Measurements from ENCODE around the gene FAM168A.

The FAM168A gene

DNA sequence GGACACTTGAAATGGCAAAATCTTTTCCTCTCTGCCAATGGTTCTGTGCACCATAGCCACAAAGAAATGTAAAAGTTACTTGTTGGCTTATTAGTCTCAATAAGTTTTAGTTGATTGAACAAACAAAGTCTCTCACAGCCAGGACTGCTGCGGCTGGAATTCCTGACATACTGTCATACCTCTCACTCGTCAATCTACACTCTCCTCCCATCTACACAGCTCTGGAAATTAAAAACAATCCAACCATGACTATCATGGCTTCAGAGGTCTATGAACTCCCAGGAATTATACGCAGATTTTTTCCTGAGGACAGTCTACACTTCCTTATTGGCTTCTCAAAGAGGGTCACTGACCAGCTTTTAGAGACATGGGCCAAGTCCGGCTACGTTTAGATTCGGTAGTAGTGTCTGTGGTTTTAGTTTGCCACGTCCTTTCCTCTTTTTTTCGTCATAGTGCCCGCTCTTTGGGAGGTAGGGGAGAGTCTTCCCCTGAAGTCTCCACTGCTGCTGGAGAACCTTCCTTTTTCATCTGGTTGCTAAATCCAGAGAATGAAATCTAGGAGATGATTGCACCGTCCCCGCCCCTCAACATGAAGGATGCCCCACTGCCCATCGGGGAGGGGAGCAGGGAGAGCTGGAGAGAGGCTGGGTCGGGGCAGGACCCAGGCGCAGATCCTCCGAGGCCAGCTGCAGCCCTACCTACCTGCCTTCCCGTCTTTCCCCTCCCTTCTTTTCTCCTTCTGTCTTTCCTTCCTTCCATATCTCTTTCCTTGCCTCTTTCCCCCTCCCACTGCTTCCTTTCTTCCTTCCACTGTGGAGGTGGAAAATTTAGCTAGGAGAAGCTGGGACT, 47.4 kb upstream of the FAM168A start:
- no peak overlapping the region for H3K4me2 ChIP-seq (ENCODE audit: low read length)
- H3K79me2 ChIP-seq (ENCODE audit: control insufficient read depth, low read length): no peaks in the 10 kb centered on the region
- peaks cover 31% of the 10 kb centered on the region for H3K4me1 ChIP-seq (ENCODE audit: control insufficient read depth, low read length)
- TF ChIP-seq EZH2phosphoT487 (IDR thresholded peaks at IDR 0.05; ENCODE audit: borderline replicate concordance, low read length): no peak
- no peak for TF ChIP-seq CTCF (IDR thresholded peaks at IDR 0.05; ENCODE audit: low read depth, low read length, poor library complexity, severe bottlenecking)
- no peaks in the 10 kb centered on the region for H3K9me3 ChIP-seq (ENCODE audit: control insufficient read depth, insufficient read depth, low read length)
- no peaks in the 10 kb centered on the region for H3K36me3 ChIP-seq (ENCODE audit: control insufficient read depth, low read length)
- H3K4me3 ChIP-seq (ENCODE audit: low read length): no peak overlapping the region
- no peaks in the 10 kb centered on the region for H4K20me1 ChIP-seq (ENCODE audit: control insufficient read depth, insufficient read depth, low read depth, low read length)
- H3K27me3 ChIP-seq (ENCODE audit: control insufficient read depth, low read length): peaks cover 13% of the 10 kb centered on the region
- no peaks in the 10 kb centered on the region for H3K9me2 ChIP-seq (replicated peaks; ENCODE audit: control insufficient read depth, low read length)
- H3K27ac ChIP-seq (ENCODE audit: low read depth, low read length): no peak overlapping the region
- H3F3A ChIP-seq (ENCODE audit: control insufficient read depth, insufficient read depth): no peaks in the 10 kb centered on the region

GRCh38 chr11:73641668-73642067, 43.8 kb upstream of the FAM168A start:
- no peak overlapping the region for H3K4me2 ChIP-seq (ENCODE audit: low read length)
- no peaks in the 10 kb centered on the region for H3F3A ChIP-seq (ENCODE audit: control insufficient read depth, insufficient read depth)
- no peak overlapping the region for H3K4me3 ChIP-seq (ENCODE audit: low read length)
- peaks cover 5% of the 10 kb centered on the region; the same call in 1 of the 2 replicates for H3K27me3 ChIP-seq (ENCODE audit: control insufficient read depth, low read length)
- H3K9me2 ChIP-seq (replicated peaks; ENCODE audit: control insufficient read depth, low read length): no peaks in the 10 kb centered on the region
- no peak overlapping the region for H3K27ac ChIP-seq (ENCODE audit: low read depth, low read length)
- H3K79me2 ChIP-seq (ENCODE audit: control insufficient read depth, low read length): no peaks in the 10 kb centered on the region
- H3K4me1 ChIP-seq (ENCODE audit: control insufficient read depth, low read length): peaks cover 5% of the 10 kb centered on the region
- TF ChIP-seq CTCF (IDR thresholded peaks at IDR 0.05; ENCODE audit: low read depth, low read length, poor library complexity, severe bottlenecking) (no peak), EZH2phosphoT487 (IDR thresholded peaks at IDR 0.05; ENCODE audit: borderline replicate concordance, low read length) (no peak)
- H3K9me3 ChIP-seq (ENCODE audit: control insufficient read depth, insufficient read depth, low read length): no peaks in the 10 kb centered on the region
- H4K20me1 ChIP-seq (ENCODE audit: control insufficient read depth, insufficient read depth, low read depth, low read length): no peaks in the 10 kb centered on the region
- no peaks in the 10 kb centered on the region for H3K36me3 ChIP-seq (ENCODE audit: control insufficient read depth, low read length)

DNA sequence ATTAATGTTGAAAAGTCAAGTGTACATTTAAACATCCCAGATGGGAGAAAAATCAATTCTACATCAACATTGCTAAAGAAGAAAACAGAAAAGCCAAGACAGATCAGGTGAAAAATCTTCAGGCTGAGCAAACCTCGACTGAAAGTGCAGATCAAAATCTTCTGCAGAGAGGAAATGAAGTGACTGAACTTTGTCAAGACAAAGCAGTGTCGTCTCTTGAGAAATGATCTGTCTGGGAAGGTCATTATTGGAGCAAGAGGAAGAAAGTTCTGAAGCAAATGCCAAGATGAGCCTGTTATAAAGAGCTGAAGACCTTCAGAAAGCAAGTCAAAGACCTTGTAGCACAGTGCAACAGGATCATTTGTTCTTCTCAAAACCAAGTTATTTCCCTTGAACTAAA, 42.7 kb upstream of the FAM168A start:
- Histone ChIP-seq H3K36me3 (ENCODE audit: control insufficient read depth, low read length) (no peaks in the 10 kb centered on the region), H3K27me3 (ENCODE audit: control insufficient read depth, low read length) (peaks cover 5% of the 10 kb centered on the region; the same call in 1 of the 2 replicates), H3F3A (ENCODE audit: control insufficient read depth, insufficient read depth) (no peaks in the 10 kb centered on the region), H3K27ac (ENCODE audit: low read depth, low read length) (no peak overlapping the region), H3K79me2 (ENCODE audit: control insufficient read depth, low read length) (no peaks in the 10 kb centered on the region), H3K4me1 (ENCODE audit: control insufficient read depth, low read length) (no peaks in the 10 kb centered on the region), H4K20me1 (ENCODE audit: control insufficient read depth, insufficient read depth, low read depth, low read length) (no peaks in the 10 kb centered on the region), H3K4me2 (ENCODE audit: low read length) (no peak overlapping the region), H3K9me2 (replicated peaks; ENCODE audit: control insufficient read depth, low read length) (no peaks in the 10 kb centered on the region), H3K9me3 (ENCODE audit: control insufficient read depth, insufficient read depth, low read length) (no peaks in the 10 kb centered on the region), H3K4me3 (ENCODE audit: low read length) (no peak overlapping the region)
- TF ChIP-seq CTCF (IDR thresholded peaks at IDR 0.05; ENCODE audit: low read depth, low read length, poor library complexity, severe bottlenecking) (no peak), EZH2phosphoT487 (IDR thresholded peaks at IDR 0.05; ENCODE audit: borderline replicate concordance, low read length) (no peak)

Measured in DOHH2 (cell line).